NOMO-1 treated with dmso at 0.1 percent for 144 hours (cell line): ENCODE measurements around the gene SORCS3.

Experiments used
- DNase-seq: peaks from one replicate; lab custom pipeline; 2025; ENCODE audit not compliant: unreplicated experiment; lab: John Stamatoyannopoulos, UW

SORCS3 gene

DNA sequence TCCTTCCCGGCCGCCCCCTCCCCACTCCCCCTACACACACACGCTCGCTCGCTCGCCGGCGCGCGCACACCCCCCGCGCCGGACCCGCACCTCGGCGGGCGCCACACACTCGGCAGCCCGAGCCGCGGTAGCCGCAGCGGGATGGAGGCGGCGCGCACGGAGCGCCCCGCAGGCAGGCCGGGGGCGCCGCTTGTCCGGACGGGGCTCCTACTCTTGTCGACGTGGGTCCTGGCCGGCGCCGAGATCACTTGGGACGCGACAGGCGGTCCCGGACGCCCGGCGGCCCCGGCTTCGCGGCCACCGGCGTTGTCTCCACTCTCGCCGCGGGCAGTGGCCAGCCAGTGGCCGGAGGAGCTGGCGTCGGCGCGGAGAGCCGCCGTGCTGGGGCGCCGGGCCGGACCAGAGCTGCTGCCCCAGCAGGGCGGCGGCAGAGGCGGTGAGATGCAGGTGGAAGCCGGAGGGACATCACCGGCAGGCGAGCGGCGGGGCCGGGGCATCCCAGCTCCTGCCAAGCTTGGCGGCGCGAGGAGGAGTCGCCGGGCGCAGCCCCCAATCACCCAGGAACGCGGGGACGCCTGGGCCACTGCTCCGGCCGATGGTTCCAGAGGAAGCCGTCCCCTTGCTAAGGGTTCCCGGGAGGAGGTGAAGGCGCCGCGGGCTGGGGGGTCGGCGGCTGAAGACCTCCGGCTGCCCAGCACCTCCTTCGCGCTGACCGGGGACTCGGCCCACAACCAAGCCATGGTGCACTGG, at the start of gene SORCS3:
SORCS3 (plus strand) TSS at position 104 of the 750 bp plus-strand sequence.
- DNase-seq, result no peak

GRCh38 chr10:104591441-104591840, 49.6 kb upstream of the SORCS3 start:
- DNase-seq, result no peak

GRCh38 chr10:104601166-104601565, 39.9 kb upstream of the SORCS3 start:
- no peak for DNase-seq

- DNase-seq, result no peak
These were observed 32.8 kb upstream of the SORCS3 start for GRCh38 chr10:104608091-104608828.

GRCh38 chr10:104612571-104613205, 28.4 kb upstream of the SORCS3 start:
- no peak for DNase-seq

DNA sequence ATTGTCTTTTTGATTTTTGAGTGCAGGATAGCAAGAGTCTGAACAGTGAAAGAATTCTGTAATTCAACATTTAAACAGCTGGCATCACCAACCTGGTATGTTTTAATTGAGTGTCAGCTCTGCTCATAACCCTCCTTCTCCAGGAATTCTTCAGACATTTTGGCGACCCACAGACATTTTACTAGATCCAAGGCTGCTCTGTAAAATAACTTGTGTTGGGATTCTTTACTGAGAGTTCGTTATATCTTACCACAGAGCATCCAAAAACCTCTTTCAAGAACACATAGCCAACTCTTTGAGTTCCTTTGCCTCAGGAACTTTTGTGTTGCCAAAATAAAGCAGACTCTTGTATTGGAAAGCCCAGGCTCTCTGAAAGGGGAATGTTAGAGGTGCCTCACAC, 27.7 kb upstream of the SORCS3 start:
- no peak for DNase-seq

- DNase-seq, result no peak
These were observed 26.8 kb upstream of the SORCS3 start for GRCh38 chr10:104614245-104614831.

DNA sequence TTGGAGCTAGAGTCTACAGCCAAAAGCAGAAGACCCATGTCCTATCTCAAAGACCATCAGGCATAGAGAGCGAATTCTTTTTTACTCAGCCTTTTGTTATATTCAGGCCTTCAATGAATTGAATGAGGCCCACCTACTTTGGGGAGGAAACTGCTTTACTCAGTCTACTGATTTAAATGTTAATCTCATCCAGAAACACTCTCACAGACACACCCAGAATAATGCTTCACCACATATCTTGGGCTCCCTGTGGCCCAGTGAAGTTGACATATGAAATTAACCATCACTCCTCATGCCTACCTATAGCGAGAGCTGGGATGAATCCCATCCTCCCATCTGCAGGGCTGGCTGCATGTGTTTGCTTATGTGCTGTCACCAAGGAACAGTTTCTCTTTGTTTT, 26.0 kb upstream of the SORCS3 start:
- no peak for DNase-seq

DNA sequence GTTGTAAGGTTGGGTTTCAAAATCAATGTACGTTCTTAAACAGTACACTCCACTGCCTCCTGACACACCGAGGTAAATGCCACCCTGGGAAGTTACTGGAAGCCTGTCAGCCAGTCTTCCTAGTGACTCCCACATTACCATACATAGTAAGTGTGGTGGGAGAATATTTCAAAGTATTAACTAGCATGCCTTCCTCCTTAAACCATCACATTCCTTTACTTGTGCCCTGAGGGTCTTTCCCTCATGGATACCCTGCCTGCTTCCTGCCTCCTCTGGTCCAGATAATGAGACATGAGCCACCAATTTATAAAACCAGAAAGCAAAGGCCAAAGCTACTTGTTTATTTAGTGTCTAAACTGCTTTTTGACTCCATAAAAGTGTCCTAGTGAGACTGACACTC, 23.3 kb upstream of the SORCS3 start:
- no peak for DNase-seq

GRCh38 chr10:104622175-104622574, 18.9 kb upstream of the SORCS3 start:
- DNase-seq, result no peak

GRCh38 chr10:104622598-104623209, 18.4 kb upstream of the SORCS3 start:
- no peak for DNase-seq

DNA sequence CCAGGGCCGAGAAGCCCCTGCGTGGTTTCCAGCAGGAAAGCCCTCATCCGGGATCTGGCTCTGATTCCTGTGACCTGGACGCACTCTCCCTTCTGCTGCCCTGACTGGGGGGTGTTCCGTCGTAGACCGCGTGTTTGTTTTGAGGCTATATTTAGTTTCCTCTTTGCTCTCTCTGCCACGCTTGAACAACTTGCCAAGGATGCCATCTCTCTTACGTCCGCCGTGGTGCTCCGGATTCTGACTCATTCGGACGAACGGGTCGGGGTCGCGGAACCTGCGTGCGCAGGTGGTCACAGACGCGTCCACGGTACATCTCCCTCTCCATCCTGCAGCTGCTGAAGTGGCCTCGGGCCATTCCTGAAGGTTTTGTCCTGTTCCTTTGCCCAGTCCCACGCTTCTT, 10.4 kb upstream of the SORCS3 start:
- no peak for DNase-seq

DNA sequence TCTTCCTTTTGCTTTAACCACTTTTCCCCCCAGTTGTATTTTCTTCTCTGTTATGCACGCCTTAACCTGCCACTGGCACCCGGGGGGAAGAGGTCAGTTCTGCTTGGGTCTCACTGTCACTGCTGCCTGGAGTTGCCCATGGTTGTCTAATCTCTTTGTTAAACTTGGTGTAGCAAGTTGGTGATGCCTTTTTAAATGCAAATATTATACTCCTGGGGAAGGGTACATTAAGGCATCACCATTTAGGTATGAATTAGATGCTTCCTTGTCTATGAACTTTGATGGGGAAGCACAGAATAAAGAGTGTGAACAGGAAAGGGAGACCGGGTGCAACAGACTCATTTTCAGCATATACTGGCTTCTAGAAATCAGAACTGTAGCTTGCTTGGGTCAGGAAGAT, 9.1 kb upstream of the SORCS3 start:
- DNase-seq, result no peak

GRCh38 chr10:104638861-104639589, 2.1 kb upstream of the SORCS3 start:
- no peak for DNase-seq

DNA sequence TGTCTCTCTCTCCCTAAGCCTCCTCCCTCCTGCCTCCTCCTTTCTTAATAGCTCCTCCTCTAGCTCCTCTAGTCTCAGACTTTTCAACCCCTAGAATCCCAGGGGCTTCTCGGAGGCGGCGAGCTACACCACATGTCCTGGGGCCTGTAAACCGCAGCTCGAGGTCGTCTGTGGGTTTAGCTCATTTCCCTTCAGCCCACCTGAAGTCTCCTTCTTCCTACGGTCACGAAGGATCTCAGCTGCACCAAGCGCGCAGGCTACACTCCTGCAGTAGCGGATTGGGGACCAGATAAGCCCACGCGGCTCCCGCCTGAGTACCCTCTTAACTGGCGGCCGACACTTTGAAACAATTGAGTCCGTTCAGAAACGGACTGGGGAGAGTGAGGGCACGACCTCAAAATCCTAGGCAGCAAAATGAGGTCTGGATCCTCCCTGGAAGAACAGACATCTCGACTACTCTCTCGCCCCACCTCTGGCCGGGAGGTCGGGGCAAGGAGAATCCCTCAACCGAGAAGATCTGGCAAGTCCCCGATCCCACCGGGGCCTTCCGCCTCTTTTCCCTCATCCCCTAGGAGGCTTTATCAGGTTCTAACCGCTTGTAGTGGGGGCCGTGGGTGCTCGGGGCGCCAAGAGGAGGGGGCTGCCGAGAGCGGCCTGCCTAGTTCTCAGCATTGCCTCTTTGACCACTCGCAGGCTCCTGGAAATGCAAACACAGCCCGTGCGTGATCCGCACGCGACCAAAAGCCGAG, 1.3 kb upstream of the SORCS3 start:
- DNase-seq, result no peak

- DNase-seq, result no peak
These were observed 527 bp upstream of the SORCS3 start for GRCh38 chr10:104640339-104641186.

DNA sequence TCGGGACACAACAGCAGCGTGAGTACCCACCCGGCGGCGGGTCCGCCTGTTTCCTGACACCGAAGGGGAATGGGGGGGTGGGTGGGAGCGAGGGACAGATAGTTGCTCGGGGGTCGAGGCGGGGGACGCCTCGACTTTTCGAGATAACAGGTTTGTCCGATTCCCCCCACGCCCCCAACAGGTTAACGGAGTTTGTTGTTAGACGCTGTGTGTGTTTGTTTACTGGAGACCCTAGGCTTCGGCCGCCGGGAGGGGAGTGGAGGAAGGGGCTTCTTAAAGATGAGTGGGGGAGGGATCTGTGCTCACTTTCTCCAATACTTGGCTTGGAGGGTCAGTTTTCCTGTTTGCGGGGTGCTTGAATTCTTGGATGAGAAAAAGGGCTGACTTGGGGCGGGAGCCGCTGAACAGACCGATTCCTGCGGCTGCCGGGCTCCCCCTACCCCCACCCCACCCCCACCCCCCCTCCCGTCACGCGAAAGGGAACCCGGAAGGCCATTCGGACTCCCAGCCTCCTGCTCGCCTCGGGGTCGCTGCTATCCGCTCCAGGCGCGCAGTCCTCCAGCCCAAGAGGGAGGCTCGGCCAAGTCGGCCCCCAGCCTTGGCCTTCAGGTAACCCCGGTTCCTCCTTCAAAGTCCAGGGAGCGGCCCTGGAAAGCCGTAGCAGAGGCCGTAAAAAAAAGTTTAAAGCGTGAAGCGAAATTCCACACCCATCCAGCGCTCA, 1.0 kb downstream of the SORCS3 start:
- DNase-seq, result no peak

- no peak for DNase-seq
These were observed 1.7 kb downstream of the SORCS3 start for GRCh38 chr10:104642658-104643302.
